GM23248 (cell line): Measurements from ENCODE around the gene MIER2. TPM values are rescaled to one million over a fixed set of nuclear protein-coding genes. Genes with fewer than 3 reads are reported as not detected.
"Not testable (repeated sequence)": the region's sequence is repeated elsewhere in the genome, so short reads cannot be mapped to it uniquely, and the experiment has no call there.

Experiments
- DNase-seq: peaks from one replicate; pipeline ENCODE4 v3.0.0-alpha.2; 2015
- H2AFZ ChIP-seq: fragments of 200-600 bp; sonication (generic); 2 replicates; pipeline ENCODE4 v1.6.1; 2016; ENCODE audit warnings: antibody characterized with exemption
- H3F3A ChIP-seq: fragments of 200-600 bp; sonication (generic); 2 replicates; pipeline ENCODE4 v1.6.1; 2016; ENCODE audit warnings: mild to moderate bottlenecking, antibody characterized with exemption, mixed run types; ENCODE audit not compliant: insufficient read depth
- H3K27ac ChIP-seq: fragments of 200-600 bp; sonication (generic); 2 replicates; pipeline ENCODE4 v1.5.1; 2016; ENCODE audit warnings: mild to moderate bottlenecking
- H3K27me3 ChIP-seq: fragments of 200-600 bp; sonication (generic); replicated peaks from 2 replicates; pipeline ENCODE4 v1.6.1; 2016; ENCODE audit warnings: mild to moderate bottlenecking; ENCODE audit not compliant: insufficient read depth
- H3K36me3 ChIP-seq: fragments of 200-600 bp; sonication (generic); 2 replicates; pipeline ENCODE4 v1.6.1; 2016; ENCODE audit warnings: low read depth, mild to moderate bottlenecking
- H3K4me1 ChIP-seq: fragments of 200-600 bp; sonication (generic); 2 replicates; pipeline ENCODE4 v1.6.1; 2016; ENCODE audit warnings: mild to moderate bottlenecking; ENCODE audit not compliant: insufficient read depth
- H3K4me2 ChIP-seq: fragments of 200-600 bp; sonication (generic); one replicate; pipeline ENCODE4 v1.6.1; 2016; ENCODE audit warnings: mild to moderate bottlenecking; ENCODE audit not compliant: unreplicated experiment
- H3K4me3 ChIP-seq: fragments of 200-600 bp; sonication (generic); 2 replicates; pipeline ENCODE4 v1.5.1; 2016; ENCODE audit warnings: mild to moderate bottlenecking
- H3K79me2 ChIP-seq: fragments of 200-600 bp; sonication (generic); 2 replicates; pipeline ENCODE4 v1.6.1; 2016; ENCODE audit warnings: mild to moderate bottlenecking; ENCODE audit not compliant: insufficient read depth
- H3K9ac ChIP-seq: fragments of 200-600 bp; sonication (generic); 2 replicates; pipeline ENCODE4 v1.6.1; 2016; ENCODE audit warnings: mild to moderate bottlenecking
- H3K9me2 ChIP-seq: fragments of 200-600 bp; sonication (generic); 2 replicates; pipeline ENCODE4 v1.6.1; 2016; ENCODE audit warnings: mixed run types, mild to moderate bottlenecking, moderate library complexity; ENCODE audit not compliant: insufficient read depth
- H3K9me3 ChIP-seq: fragments of 200-600 bp; sonication (generic); one replicate; pipeline ENCODE4 v1.6.1; 2017; ENCODE audit warnings: low read depth
- H4K20me1 ChIP-seq: fragments of 200-600 bp; sonication (generic); 2 replicates; pipeline ENCODE4 v1.6.0; 2016; ENCODE audit not compliant: insufficient read depth
- EZH2 ChIP-seq: fragments of 200-600 bp; sonication (generic); IDR thresholded peaks from 2 replicates; pipeline ENCODE4 v1.6.1; 2018; ENCODE audit warnings: antibody characterized with exemption, mild to moderate bottlenecking; ENCODE audit not compliant: insufficient read depth, poor library complexity, severe bottlenecking
- EZH2phosphoT487 ChIP-seq: fragments of 200-600 bp; sonication (generic); IDR thresholded peaks from 2 replicates; pipeline ENCODE4 v1.6.1; 2018; ENCODE audit warnings: antibody characterized with exemption, moderate library complexity, mild to moderate bottlenecking, low read depth; ENCODE audit not compliant: insufficient read depth
- WGBS, 2 experiments: methylation state at CpG; one replicate each; pipeline ENCODE4 v1.1.6; 2015 to 2017; ENCODE audit warnings: low lambda C conversion rate in 2 of 2, low coverage in 1 of 2; ENCODE audit errors: missing lambda C conversion rate in 2 of 2; 5-methylcytosine and 5-hydroxymethylcytosine counted together
- in situ Hi-C: fragments of 300-500 bp; cut with MboI; formaldehyde crosslinking; loops from 2 replicates; pipeline ENCODE4 v1.15.0; 2020
- polyA plus RNA-seq: library from polyadenylated mRNA; unstranded; fragments of >200 nt; fragmentation: Nextera tagmentation; extraction: Ambion mirVana; gene quantifications from 2 replicates; pipeline ENCODE4 v1.2.1, GENCODE V29; 2016
- total RNA-seq: library from RNA; depleted of rRNA; stranded (reverse); fragments of >200 nt; shearing (Covaris generic); gene quantifications from 2 replicates; pipeline ENCODE4 v1.2.3, GENCODE V29; 2014

MIER2 gene
- total and polyA plus RNA-seq, 2 experiments from 2014 or later: 11.8 to 30.7 TPM

- in situ Hi-C loops: no loop called here
- DNase-seq: no peak
- Histone ChIP-seq H3F3A (peaks cover 8% of the 10 kb centered on the region), H3K27me3 (peaks cover 20% of the 10 kb centered on the region; the same call in 1 of the 2 replicates), H3K4me2 (no peak overlapping the region), H3K79me2 (no peaks in the 10 kb centered on the region), H2AFZ (no peak overlapping the region), H3K9ac (no peak overlapping the region), H3K9me2 (no peaks in the 10 kb centered on the region), H4K20me1 (no peaks in the 10 kb centered on the region), H3K27ac (no peak overlapping the region), H3K4me1 (no peaks in the 10 kb centered on the region), H3K4me3 (no peak overlapping the region), H3K9me3 (no peaks in the 10 kb centered on the region), H3K36me3 (no peaks in the 10 kb centered on the region)
- TF ChIP-seq EZH2 (no peak), EZH2phosphoT487 (no peak)
- WGBS, 2 experiments: 58 to 59% methylated on average over 17 of the region's 17 CpGs
Measured at GRCh38 chr19:388691-389090, 44.1 kb upstream of the MIER2 start.

GRCh38 chr19:387777-388176, 43.2 kb upstream of the MIER2 start:
- Histone ChIP-seq H3K9ac (no peak overlapping the region), H3K4me2 (no peak overlapping the region), H3K9me3 (no peaks in the 10 kb centered on the region), H4K20me1 (no peaks in the 10 kb centered on the region), H3K27me3 (peaks cover 20% of the 10 kb centered on the region; the same call in 1 of the 2 replicates), H3K9me2 (no peaks in the 10 kb centered on the region), H3K27ac (no peak overlapping the region), H3F3A (peaks cover under 1% of the 10 kb centered on the region; the same call in 1 of the 2 replicates), H3K4me1 (peaks cover 8% of the 10 kb centered on the region), H3K4me3 (no peak overlapping the region), H3K79me2 (no peaks in the 10 kb centered on the region), H2AFZ (no peak overlapping the region), H3K36me3 (no peaks in the 10 kb centered on the region)
- DNase-seq: no peak
- WGBS, 2 experiments: 78 to 88% methylated on average over 10 to 21 of the region's 21 CpGs
- TF ChIP-seq EZH2phosphoT487: no peak
- no peak for TF ChIP-seq EZH2
- in situ Hi-C loops: no loop called here

- H3K9me2 ChIP-seq, H3K4me3 ChIP-seq, H3K36me3 ChIP-seq, H3K79me2 ChIP-seq, in situ Hi-C loops, H3K9me3 ChIP-seq, H3K27ac ChIP-seq, H3K4me2 ChIP-seq, H3K9ac ChIP-seq, H2AFZ ChIP-seq, H3F3A ChIP-seq, H4K20me1 ChIP-seq, H3K4me1 ChIP-seq: not testable (repeated sequence)
- 13 to 16% methylated on average over 17 to 20 of the region's 22 CpGs for WGBS, 2 experiments
- DNase-seq: peak; percentile 26
- H3K27me3 ChIP-seq: peaks cover 20% of the 10 kb centered on the region; the same call in 1 of the 2 replicates
Measured at GRCh38 chr19:386632-387301, 42.2 kb upstream of the MIER2 start.

- WGBS, 2 experiments: 68 to 69% methylated on average over 8 of the region's 8 CpGs
- peaks cover 20% of the 10 kb centered on the region; the same call in 1 of the 2 replicates for H3K27me3 ChIP-seq
- H3K4me2 ChIP-seq, H3K9ac ChIP-seq, H3K9me3 ChIP-seq, H3K36me3 ChIP-seq, H4K20me1 ChIP-seq, in situ Hi-C loops, H3K4me1 ChIP-seq, H3K4me3 ChIP-seq, H3K9me2 ChIP-seq, H2AFZ ChIP-seq, H3F3A ChIP-seq, H3K27ac ChIP-seq, H3K79me2 ChIP-seq, DNase-seq: not testable (repeated sequence)
Measured at GRCh38 chr19:386189-386588, 41.6 kb upstream of the MIER2 start.

- in situ Hi-C loops: no loop called here
- no peak for TF ChIP-seq EZH2phosphoT487
- TF ChIP-seq EZH2: no peak
- 85% methylated on average over 6 to 9 of the region's 9 CpGs for WGBS, 2 experiments
Measured at GRCh38 chr19:384799-385169, 40.2 kb upstream of the MIER2 start.

More at GRCh38 chr19:384799-385169, 40.2 kb upstream of the MIER2 start:
- Histone ChIP-seq H3F3A (no peaks in the 10 kb centered on the region), H3K4me3 (no peak overlapping the region), H3K36me3 (no peaks in the 10 kb centered on the region), H3K9me2 (no peaks in the 10 kb centered on the region), H3K27ac (no peak overlapping the region), H3K27me3 (peaks cover 20% of the 10 kb centered on the region; the same call in 1 of the 2 replicates), H3K4me2 (no peak overlapping the region), H4K20me1 (no peaks in the 10 kb centered on the region), H2AFZ (no peak overlapping the region), H3K79me2 (no peaks in the 10 kb centered on the region), H3K9me3 (no peaks in the 10 kb centered on the region), H3K9ac (no peak overlapping the region), H3K4me1 (peaks cover 9% of the 10 kb centered on the region)
- no peak for DNase-seq
